Myocyte (in vitro differentiated cells): ENCODE results near the gene UBALD1. TPM values are rescaled to one million over a fixed set of nuclear protein-coding genes. Genes with fewer than 3 reads are reported as not detected.

Experiments used
- DNase-seq: peaks from one replicate; pipeline ENCODE4 v3.0.0-alpha.2; 2012; ENCODE audit warnings: low read depth
- total RNA-seq: library from RNA; depleted of rRNA; stranded (reverse); fragments of >200 nt; gene quantifications from 2 replicates; pipeline ENCODE4 v1.2.3, GENCODE V29; 2014

UBALD1 gene
- total RNA-seq, 1 donor from 2014 or later: 10.0 TPM

- DNase-seq: peak; percentile 100
Measured at GRCh38 chr16:4616047-4616811, 1.5 kb upstream of the UBALD1 start.

GRCh38 chr16:4615384-4616046, 827 bp upstream of the UBALD1 start:
- DNase-seq: no peak

GRCh38 chr16:4613636-4614570, 785 bp downstream of the UBALD1 start:
- DNase-seq: no peak

GRCh38 chr16:4612977-4613635, 1.6 kb downstream of the UBALD1 start:
- DNase-seq: no peak

GRCh38 chr16:4612474-4612931, 2.2 kb downstream of the UBALD1 start:
- DNase-seq: no peak

- no peak for DNase-seq
Measured at GRCh38 chr16:4611337-4612021, 3.2 kb downstream of the UBALD1 start.

- DNase-seq: no peak
Measured at GRCh38 chr16:4610011-4611005, 4.4 kb downstream of the UBALD1 start.

- no peak for DNase-seq
Measured at GRCh38 chr16:4609200-4610010, 5.3 kb downstream of the UBALD1 start.

- no peak for DNase-seq
Measured at GRCh38 chr16:4608704-4608980, 6.0 kb downstream of the UBALD1 start.

GRCh38 chr16:4607841-4608703, 6.6 kb downstream of the UBALD1 start:
- no peak for DNase-seq

- no peak for DNase-seq
Measured at GRCh38 chr16:4606354-4606753, 8.3 kb downstream of the UBALD1 start.

GRCh38 chr16:4604401-4604800, 10.3 kb downstream of the UBALD1 start:
- DNase-seq: no peak

- DNase-seq: no peak
Measured at GRCh38 chr16:4603624-4604170, 11.0 kb downstream of the UBALD1 start.

GRCh38 chr16:4602331-4602730, 12.4 kb downstream of the UBALD1 start:
- no peak for DNase-seq

GRCh38 chr16:4601864-4602186, 12.9 kb downstream of the UBALD1 start:
- DNase-seq: no peak

- DNase-seq: peak; percentile 42
Measured at GRCh38 chr16:4601036-4601863, 13.4 kb downstream of the UBALD1 start.

GRCh38 chr16:4599545-4599944, 15.1 kb downstream of the UBALD1 start:
- DNase-seq: no peak
